SK-N-SH (cell line): ENCODE data around the gene TJP3. TPM values are rescaled to one million over a fixed set of nuclear protein-coding genes. Genes with fewer than 3 reads are reported as not detected.

Source experiments
- CTCF ChIA-PET: fragments of 300-600, 350-600 bp; formaldehyde crosslinking; extraction: SDS; loops from one replicate; lab custom pipeline; 2021; lab: Yijun Ruan, JAX
- POLR2A ChIA-PET: fragments of 350-600 bp; sonication (Branson Sonifier 250); formaldehyde crosslinking; extraction: SDS; loops from one replicate; lab custom pipeline; 2020; ENCODE audit warnings: antibody characterized with exemption, inconsistent platforms; lab: Yijun Ruan, JAX
- DNase-seq: peaks from one replicate; pipeline ENCODE4 v3.0.0; 2012
- H2AFZ ChIP-seq: fragments of 200-600 bp; sonication (generic); 2 replicates; pipeline ENCODE4 v1.8.1; 2016; ENCODE audit warnings: antibody characterized with exemption, mild to moderate bottlenecking, low read depth
- H3F3A ChIP-seq: fragments of 200-600 bp; sonication (generic); replicated peaks from 2 replicates; pipeline ENCODE3; 2016; ENCODE audit warnings: antibody characterized with exemption, mild to moderate bottlenecking; ENCODE audit not compliant: insufficient read depth
- H3K27ac ChIP-seq, 2 experiments: fragments of 200-500 bp in 1 of 2; fragments of 200-600 bp in 1 of 2; sonication (Bioruptor generic) in 1 of 2; sonication (generic), shearing (Covaris generic) in 1 of 2; 2 replicates each; pipeline versions ENCODE4 v1.5.1 to v1.6.1; 2014 to 2016; ENCODE audit warnings: low read depth in 2 of 2, inconsistent platforms in 1 of 2, low read length in 1 of 2, mild to moderate bottlenecking in 1 of 2, mixed read lengths in 1 of 2
- H3K27me3 ChIP-seq: fragments of 200-600 bp; sonication (generic), shearing (Covaris generic); 2 replicates; pipeline ENCODE4 v1.6.1; 2016; ENCODE audit warnings: mixed run types; ENCODE audit not compliant: insufficient read depth
- H3K36me3 ChIP-seq, 2 experiments: fragments of 200-500 bp in 1 of 2; fragments of 200-600 bp in 1 of 2; sonication (Bioruptor generic) in 1 of 2; sonication (generic) in 1 of 2; replicated peaks in 1 of 2; 2 replicates each; pipeline versions ENCODE3 to v1.5.1; 2014 to 2016; ENCODE audit warnings: low read length in 1 of 2, mild to moderate bottlenecking in 1 of 2; ENCODE audit not compliant: insufficient read depth in 2 of 2, control insufficient read depth in 1 of 2
- H3K4me1 ChIP-seq, 2 experiments: fragments of 200-500 bp in 1 of 2; fragments of 200-600 bp in 1 of 2; sonication (Bioruptor generic) in 1 of 2; sonication (generic), shearing (Covaris generic) in 1 of 2; 2 replicates each; pipeline versions ENCODE4 v1.5.1 to v1.6.1; 2014 to 2016; ENCODE audit warnings: low read depth in 1 of 2, low read length in 1 of 2, mixed run types in 1 of 2; ENCODE audit not compliant: insufficient read depth in 2 of 2, control insufficient read depth in 1 of 2
- H3K4me2 ChIP-seq: fragments of 200-600 bp; sonication (generic), shearing (Covaris generic); 2 replicates; pipeline ENCODE4 v1.6.1; 2017; ENCODE audit warnings: mixed run types
- H3K4me3 ChIP-seq, 2 experiments: fragments of 200-500 bp in 1 of 2; fragments of 200-600 bp in 1 of 2; sonication (Bioruptor generic) in 1 of 2; sonication (generic), shearing (Covaris generic) in 1 of 2; 2 replicates each; pipeline versions ENCODE4 v1.5.1 to v1.8.1; 2014 to 2016; ENCODE audit warnings: low read depth in 2 of 2, inconsistent platforms in 1 of 2, low read length in 1 of 2, mild to moderate bottlenecking in 1 of 2, mixed read lengths in 1 of 2, moderate library complexity in 1 of 2
- H3K79me2 ChIP-seq: fragments of 200-600 bp; sonication (generic); 2 replicates; pipeline ENCODE4 v1.8.1; 2017; ENCODE audit warnings: mild to moderate bottlenecking; ENCODE audit not compliant: insufficient read depth
- H3K9ac ChIP-seq: fragments of 200-600 bp; sonication (generic); 2 replicates; pipeline ENCODE4 v1.6.1; 2017; ENCODE audit warnings: mixed run types
- H3K9me2 ChIP-seq: fragments of 200-600 bp; sonication (generic); 2 replicates; pipeline ENCODE4 v1.6.1; 2017; ENCODE audit warnings: mixed run types
- H3K9me3 ChIP-seq: fragments of 200-600 bp; sonication (generic); 2 replicates; pipeline ENCODE4 v1.6.1; 2017; ENCODE audit warnings: mixed run types, mild to moderate bottlenecking, moderate library complexity
- H4K20me1 ChIP-seq: fragments of 200-600 bp; sonication (generic); 2 replicates; pipeline ENCODE4 v1.6.1; 2017; ENCODE audit warnings: mild to moderate bottlenecking, mixed run types; ENCODE audit not compliant: insufficient read depth
- FOXJ3 ChIP-seq: sonication (generic); formaldehyde crosslinking; IDR thresholded peaks from 2 replicates; pipeline ENCODE4 v1.5.1; 2020; ENCODE audit warnings: mild to moderate bottlenecking, missing genetic modification reagents
- JUND ChIP-seq: IDR thresholded peaks from 2 replicates; pipeline ENCODE4 v1.4.0; 2012
- MEF2A ChIP-seq: IDR thresholded peaks from 2 replicates; pipeline ENCODE4 v1.4.0; 2012; ENCODE audit warnings: low read depth, borderline replicate concordance
- NFIC ChIP-seq: IDR thresholded peaks from 2 replicates; pipeline ENCODE4 v1.4.0; 2012; ENCODE audit warnings: borderline replicate concordance
- POLR2AphosphoS5 ChIP-seq: IDR thresholded peaks from 2 replicates; pipeline ENCODE4 v1.6.1; 2012; ENCODE audit warnings: low read depth, low read length
- RCOR1 ChIP-seq: fragments of 150-350 bp; IDR thresholded peaks from 2 replicates; pipeline ENCODE4 v1.6.1; 2017; ENCODE audit warnings: antibody characterized with exemption, low read length
- RXRA ChIP-seq: IDR thresholded peaks from 2 replicates; pipeline ENCODE4 v1.4.0; 2012; ENCODE audit warnings: low read depth, mild to moderate bottlenecking, borderline replicate concordance
- TAF1 ChIP-seq: IDR thresholded peaks from 2 replicates; pipeline ENCODE4 v1.6.1; 2012; ENCODE audit warnings: low read depth, mild to moderate bottlenecking, low read length, moderate library complexity, borderline replicate concordance
- TCF12 ChIP-seq: IDR thresholded peaks from 2 replicates; pipeline ENCODE4 v1.4.0; 2012
- WGBS: methylation state at CpG from one replicate; pipeline ENCODE4 v1.1.6; 2017; ENCODE audit warnings: low lambda C conversion rate; 5-methylcytosine and 5-hydroxymethylcytosine counted together
- polyA plus RNA-seq, 3 experiments: library from polyadenylated mRNA; depleted of rRNA; stranded (reverse); fragments of >200 nt; gene quantifications; 2 replicates each; pipeline ENCODE4 v1.2.3, GENCODE V29; 2012
- TF ChIP-seq, protein P1 (sequence below): IDR thresholded peaks from 2 replicates; pipeline ENCODE4; 2012
- TF ChIP-seq, protein P2 (sequence below): fragments of 200-600 bp; sonication (generic); IDR thresholded peaks from 2 replicates; pipeline ENCODE4 v1.6.1; 2017; ENCODE audit warnings: antibody characterized with exemption, mild to moderate bottlenecking, moderate library complexity
- TF ChIP-seq, protein P3 (sequence below): IDR thresholded peaks from 2 replicates; pipeline ENCODE4 v1.6.1; 2012; ENCODE audit warnings: mild to moderate bottlenecking, low read depth, low read length, moderate library complexity

Gene TJP3
- polyA plus RNA-seq, 1 of the 3 experiments (the other 2 are of a cell fraction): 0.36 TPM

DNA sequence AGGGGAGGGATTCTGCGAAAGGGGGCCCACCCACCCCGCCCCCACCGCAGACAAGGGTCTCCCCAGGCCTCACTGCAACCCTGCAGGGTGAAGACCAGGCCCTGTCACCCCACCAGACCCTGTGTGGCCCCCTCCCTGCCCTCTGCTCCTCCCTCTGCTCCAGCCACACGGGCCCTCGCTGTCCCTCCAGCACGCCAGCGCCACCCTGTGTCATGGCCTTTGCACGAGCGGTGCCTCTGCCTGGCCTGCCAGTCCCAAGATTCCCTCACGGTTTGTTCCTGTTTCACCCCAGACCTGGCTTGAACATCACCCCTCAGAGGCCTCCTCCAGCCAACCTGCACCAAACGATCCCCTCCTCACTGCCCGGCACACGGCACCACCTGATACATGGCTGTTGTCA, 35.2 kb upstream of the TJP3 start:
- H4K20me1 ChIP-seq: 0 out of 2 replicates have a peak, but pooled peaks cover 16% of the 10 kb centered on the region
- TF ChIP-seq TCF12 (no peak), POLR2AphosphoS5 (no peak)
- H2AFZ ChIP-seq: no peak overlapping the region
- no peak overlapping the region for H3K4me3 ChIP-seq
- H3K27me3 ChIP-seq: no peaks in the 10 kb centered on the region
- no peaks in the 10 kb centered on the region for H3K4me1 ChIP-seq
- H3K4me2 ChIP-seq: no peak overlapping the region
- ChIA-PET POLR2A (no interaction called here), CTCF (interaction anchor here (1.2 to 1.3 kb wide), 2 partner anchors 19 to 30 kb away, joined by 3 to 4 read pairs; no protein-coding TSS in a partner anchor)
- no peaks in the 10 kb centered on the region for H3K36me3 ChIP-seq
- no peaks in the 10 kb centered on the region for H3K9me3 ChIP-seq
- H3K79me2 ChIP-seq: peaks cover 10% of the 10 kb centered on the region; the same call in 1 of the 2 replicates
- no peaks in the 10 kb centered on the region for H3F3A ChIP-seq
- H3K9me2 ChIP-seq: no peaks in the 10 kb centered on the region
- DNase-seq: no peak
- no peak overlapping the region for H3K9ac ChIP-seq
- WGBS: 89% methylated on average over 9 of the region's 13 CpGs
- no peak overlapping the region for H3K27ac ChIP-seq

DNA sequence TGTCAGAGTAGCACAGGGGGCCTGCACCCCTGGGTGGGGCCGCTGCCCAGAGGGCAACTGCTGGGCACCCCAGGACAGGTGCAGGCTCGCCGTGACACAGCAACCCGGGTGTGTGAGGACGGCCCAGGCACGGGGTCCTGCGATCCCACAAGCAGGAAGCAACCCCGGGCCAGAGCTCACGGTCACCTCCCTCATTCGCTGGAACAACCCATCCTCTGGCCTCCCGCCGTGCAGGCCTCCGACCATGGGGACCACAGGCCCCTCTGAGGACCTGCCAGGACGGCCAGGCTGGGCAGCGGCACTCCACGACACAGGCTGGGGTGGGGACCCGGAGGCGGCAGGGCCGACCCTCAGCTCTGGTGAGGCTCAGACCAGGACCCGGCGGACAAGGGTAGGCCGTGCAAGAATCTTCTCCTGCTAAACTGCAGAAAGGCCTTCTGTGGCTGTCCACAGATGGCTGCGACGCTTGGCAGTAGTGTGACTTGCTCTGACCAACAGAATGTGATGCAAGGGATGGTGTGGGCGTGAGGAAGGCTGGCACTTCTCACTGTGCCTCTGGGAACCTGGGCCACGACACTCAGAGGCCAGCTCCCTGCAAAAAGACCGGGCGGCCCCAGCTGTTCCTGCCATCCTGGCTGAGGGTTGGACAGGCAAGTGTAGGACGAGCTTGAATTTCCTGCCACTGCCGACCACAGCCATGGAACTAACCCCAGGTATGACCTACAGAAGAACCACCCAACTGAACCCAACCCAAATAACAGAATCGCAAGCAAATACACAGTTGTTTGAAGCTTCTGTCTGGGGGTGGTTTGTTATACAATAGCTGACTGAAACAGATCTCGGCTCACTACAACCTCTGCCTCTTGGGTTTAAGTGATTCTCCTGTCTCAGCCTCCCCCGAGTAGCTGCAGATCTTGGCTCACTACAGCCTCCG, 34.4 kb upstream of the TJP3 start:
- Histone ChIP-seq H3K27ac (no peak overlapping the region), H3K27me3 (no peaks in the 10 kb centered on the region), H3K4me3 (no peak overlapping the region), H4K20me1 (0 out of 2 replicates have a peak, but pooled peaks cover 16% of the 10 kb centered on the region), H3K4me1 (no peaks in the 10 kb centered on the region), H3K36me3 (no peaks in the 10 kb centered on the region), H3K9ac (no peak overlapping the region), H3K9me2 (no peaks in the 10 kb centered on the region), H3F3A (no peaks in the 10 kb centered on the region), H3K79me2 (peaks cover 10% of the 10 kb centered on the region; the same call in 1 of the 2 replicates), H2AFZ (no peak overlapping the region), H3K9me3 (no peaks in the 10 kb centered on the region), H3K4me2 (no peak overlapping the region)
- TF ChIP-seq, protein P1, sequence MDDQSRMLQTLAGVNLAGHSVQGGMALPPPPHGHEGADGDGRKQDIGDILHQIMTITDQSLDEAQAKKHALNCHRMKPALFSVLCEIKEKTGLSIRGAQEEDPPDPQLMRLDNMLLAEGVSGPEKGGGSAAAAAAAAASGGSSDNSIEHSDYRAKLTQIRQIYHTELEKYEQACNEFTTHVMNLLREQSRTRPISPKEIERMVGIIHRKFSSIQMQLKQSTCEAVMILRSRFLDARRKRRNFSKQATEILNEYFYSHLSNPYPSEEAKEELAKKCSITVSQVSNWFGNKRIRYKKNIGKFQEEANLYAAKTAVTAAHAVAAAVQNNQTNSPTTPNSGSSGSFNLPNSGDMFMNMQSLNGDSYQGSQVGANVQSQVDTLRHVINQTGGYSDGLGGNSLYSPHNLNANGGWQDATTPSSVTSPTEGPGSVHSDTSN: no peak
- WGBS: 98% methylated on average over 7 of the region's 34 CpGs
- no peak for DNase-seq
- ChIA-PET POLR2A (no interaction called here), CTCF (interaction anchor here (1.2 to 2.5 kb wide), 4 partner anchors 8 to 129 kb away, joined by 3 to 16 read pairs (median 4); no protein-coding TSS in a partner anchor)

DNA sequence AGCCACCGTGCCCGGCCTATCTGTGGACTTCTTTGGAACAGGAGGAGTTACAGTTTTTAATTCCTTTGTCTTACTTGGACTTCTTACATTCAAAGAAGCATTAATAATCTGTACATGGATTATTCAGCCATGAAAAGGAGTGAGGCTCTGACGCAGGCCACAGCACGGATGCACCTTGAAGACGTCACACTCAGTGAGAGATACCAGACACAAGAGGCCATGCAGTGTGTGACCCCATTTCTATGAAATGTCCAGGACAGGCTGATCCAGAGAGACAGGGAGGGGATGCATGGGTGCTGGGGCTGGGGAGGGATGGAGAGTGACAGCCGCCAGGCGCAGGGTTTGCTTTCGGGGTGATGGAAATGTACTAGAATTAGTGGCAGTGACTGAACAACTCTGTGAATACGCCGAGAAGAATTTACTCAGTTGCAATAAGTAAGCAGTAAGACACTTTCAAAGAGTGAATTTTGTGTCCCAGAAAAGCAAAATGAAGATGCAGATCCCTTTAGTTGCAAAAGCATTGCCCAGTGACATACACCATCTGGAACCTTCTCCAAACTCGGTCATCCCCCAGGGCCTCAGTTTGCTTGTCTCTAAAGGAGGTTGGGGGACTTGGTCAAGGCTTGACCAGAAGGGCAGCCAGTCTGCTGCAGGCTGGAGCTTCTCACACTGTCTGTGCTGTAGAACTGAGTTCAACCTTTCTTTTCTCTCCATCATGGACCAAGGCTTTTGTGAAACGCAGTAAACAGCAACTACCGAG, 33.2 kb upstream of the TJP3 start:
- Histone ChIP-seq H3K36me3 (no peaks in the 10 kb centered on the region), H3K4me2 (no peak overlapping the region), H3K4me1 (no peaks in the 10 kb centered on the region), H3K27ac (no peak overlapping the region), H3K9me2 (no peaks in the 10 kb centered on the region), H3K79me2 (peaks cover 10% of the 10 kb centered on the region; the same call in 1 of the 2 replicates), H3K9ac (no peak overlapping the region), H3K9me3 (no peaks in the 10 kb centered on the region), H4K20me1 (0 out of 2 replicates have a peak, but pooled peaks cover 16% of the 10 kb centered on the region), H2AFZ (no peak overlapping the region), H3K4me3 (no peak overlapping the region), H3K27me3 (no peaks in the 10 kb centered on the region), H3F3A (no peaks in the 10 kb centered on the region)
- CTCF ChIA-PET: interaction anchor here (1.3 to 2.5 kb wide), 2 partner anchors 9 to 130 kb away, joined by 4 to 16 read pairs; no protein-coding TSS in a partner anchor
- POLR2A ChIA-PET: interaction anchor here (0.5 kb wide), 1 partner anchor 21 kb away, joined by 3 read pairs; no protein-coding TSS in a partner anchor
- 91% methylated on average over 13 of the region's 13 CpGs for WGBS
- DNase-seq: no peak
- no peak for TF ChIP-seq RXRA
- no peak for TF ChIP-seq TAF1
- no peak for TF ChIP-seq JUND
- no peak for TF ChIP-seq POLR2AphosphoS5
- no peak for TF ChIP-seq RCOR1
- TF ChIP-seq NFIC: no peak
- no peak for TF ChIP-seq MEF2A
- no peak for TF ChIP-seq FOXJ3 (CRISPR knock-in tag)
- TF ChIP-seq, protein P2, sequence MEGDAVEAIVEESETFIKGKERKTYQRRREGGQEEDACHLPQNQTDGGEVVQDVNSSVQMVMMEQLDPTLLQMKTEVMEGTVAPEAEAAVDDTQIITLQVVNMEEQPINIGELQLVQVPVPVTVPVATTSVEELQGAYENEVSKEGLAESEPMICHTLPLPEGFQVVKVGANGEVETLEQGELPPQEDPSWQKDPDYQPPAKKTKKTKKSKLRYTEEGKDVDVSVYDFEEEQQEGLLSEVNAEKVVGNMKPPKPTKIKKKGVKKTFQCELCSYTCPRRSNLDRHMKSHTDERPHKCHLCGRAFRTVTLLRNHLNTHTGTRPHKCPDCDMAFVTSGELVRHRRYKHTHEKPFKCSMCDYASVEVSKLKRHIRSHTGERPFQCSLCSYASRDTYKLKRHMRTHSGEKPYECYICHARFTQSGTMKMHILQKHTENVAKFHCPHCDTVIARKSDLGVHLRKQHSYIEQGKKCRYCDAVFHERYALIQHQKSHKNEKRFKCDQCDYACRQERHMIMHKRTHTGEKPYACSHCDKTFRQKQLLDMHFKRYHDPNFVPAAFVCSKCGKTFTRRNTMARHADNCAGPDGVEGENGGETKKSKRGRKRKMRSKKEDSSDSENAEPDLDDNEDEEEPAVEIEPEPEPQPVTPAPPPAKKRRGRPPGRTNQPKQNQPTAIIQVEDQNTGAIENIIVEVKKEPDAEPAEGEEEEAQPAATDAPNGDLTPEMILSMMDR: no peak
- TF ChIP-seq, protein P3, sequence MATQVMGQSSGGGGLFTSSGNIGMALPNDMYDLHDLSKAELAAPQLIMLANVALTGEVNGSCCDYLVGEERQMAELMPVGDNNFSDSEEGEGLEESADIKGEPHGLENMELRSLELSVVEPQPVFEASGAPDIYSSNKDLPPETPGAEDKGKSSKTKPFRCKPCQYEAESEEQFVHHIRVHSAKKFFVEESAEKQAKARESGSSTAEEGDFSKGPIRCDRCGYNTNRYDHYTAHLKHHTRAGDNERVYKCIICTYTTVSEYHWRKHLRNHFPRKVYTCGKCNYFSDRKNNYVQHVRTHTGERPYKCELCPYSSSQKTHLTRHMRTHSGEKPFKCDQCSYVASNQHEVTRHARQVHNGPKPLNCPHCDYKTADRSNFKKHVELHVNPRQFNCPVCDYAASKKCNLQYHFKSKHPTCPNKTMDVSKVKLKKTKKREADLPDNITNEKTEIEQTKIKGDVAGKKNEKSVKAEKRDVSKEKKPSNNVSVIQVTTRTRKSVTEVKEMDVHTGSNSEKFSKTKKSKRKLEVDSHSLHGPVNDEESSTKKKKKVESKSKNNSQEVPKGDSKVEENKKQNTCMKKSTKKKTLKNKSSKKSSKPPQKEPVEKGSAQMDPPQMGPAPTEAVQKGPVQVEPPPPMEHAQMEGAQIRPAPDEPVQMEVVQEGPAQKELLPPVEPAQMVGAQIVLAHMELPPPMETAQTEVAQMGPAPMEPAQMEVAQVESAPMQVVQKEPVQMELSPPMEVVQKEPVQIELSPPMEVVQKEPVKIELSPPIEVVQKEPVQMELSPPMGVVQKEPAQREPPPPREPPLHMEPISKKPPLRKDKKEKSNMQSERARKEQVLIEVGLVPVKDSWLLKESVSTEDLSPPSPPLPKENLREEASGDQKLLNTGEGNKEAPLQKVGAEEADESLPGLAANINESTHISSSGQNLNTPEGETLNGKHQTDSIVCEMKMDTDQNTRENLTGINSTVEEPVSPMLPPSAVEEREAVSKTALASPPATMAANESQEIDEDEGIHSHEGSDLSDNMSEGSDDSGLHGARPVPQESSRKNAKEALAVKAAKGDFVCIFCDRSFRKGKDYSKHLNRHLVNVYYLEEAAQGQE: no peak
